ENCODE results near the gene TANGO2. TPM values are rescaled to one million over a fixed set of nuclear protein-coding genes. Genes with fewer than 3 reads are reported as not detected.

The TANGO2 gene, protein sequence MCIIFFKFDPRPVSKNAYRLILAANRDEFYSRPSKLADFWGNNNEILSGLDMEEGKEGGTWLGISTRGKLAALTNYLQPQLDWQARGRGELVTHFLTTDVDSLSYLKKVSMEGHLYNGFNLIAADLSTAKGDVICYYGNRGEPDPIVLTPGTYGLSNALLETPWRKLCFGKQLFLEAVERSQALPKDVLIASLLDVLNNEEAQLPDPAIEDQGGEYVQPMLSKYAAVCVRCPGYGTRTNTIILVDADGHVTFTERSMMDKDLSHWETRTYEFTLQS
- total RNA-seq = 10 to 100 TPM; 24.3 to 46.7 (median 37.5) TPM

DNA sequence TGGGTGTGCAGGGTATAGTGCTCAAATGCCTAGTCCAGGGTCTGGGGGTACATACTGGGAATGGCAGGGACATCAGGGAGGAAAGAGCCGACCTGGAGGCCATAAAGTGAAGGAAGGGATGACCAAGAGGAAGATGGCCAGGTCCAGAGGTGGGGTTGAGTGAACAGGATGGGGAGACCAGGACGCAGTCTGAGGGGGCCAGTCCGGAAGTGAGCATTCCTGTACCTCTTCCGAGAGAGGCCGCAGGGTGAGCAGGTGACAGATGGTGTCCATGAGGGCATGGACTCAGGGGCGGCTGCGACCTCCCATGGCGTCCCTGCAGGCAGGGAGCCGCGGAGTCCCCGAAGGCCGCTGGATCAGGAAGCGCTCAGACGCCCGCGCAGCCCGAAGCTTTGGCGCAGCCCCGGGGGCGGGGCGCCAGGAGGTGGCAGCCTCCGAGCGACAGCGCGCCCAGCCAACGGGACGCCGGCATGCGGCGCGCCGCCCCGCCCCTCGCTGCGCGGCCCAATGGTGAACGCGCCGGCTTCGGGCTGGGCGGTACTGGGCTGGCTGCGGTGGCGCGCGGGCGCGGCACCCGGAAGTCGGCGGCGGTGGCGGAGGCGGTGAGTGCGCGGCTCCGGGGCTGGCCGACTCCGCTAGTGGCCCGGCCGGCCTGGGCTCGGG lies at the start of gene TANGO2:
TANGO2 (plus strand) TSS at position 578 of the 663 bp plus-strand sequence. CDS start 15,689 bp downstream, outside the sequence.
- TF ChIP-seq, protein P1, sequence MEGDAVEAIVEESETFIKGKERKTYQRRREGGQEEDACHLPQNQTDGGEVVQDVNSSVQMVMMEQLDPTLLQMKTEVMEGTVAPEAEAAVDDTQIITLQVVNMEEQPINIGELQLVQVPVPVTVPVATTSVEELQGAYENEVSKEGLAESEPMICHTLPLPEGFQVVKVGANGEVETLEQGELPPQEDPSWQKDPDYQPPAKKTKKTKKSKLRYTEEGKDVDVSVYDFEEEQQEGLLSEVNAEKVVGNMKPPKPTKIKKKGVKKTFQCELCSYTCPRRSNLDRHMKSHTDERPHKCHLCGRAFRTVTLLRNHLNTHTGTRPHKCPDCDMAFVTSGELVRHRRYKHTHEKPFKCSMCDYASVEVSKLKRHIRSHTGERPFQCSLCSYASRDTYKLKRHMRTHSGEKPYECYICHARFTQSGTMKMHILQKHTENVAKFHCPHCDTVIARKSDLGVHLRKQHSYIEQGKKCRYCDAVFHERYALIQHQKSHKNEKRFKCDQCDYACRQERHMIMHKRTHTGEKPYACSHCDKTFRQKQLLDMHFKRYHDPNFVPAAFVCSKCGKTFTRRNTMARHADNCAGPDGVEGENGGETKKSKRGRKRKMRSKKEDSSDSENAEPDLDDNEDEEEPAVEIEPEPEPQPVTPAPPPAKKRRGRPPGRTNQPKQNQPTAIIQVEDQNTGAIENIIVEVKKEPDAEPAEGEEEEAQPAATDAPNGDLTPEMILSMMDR (IDR thresholded peaks at IDR 0.05; ENCODE audit: low read depth) = no peak

DNA sequence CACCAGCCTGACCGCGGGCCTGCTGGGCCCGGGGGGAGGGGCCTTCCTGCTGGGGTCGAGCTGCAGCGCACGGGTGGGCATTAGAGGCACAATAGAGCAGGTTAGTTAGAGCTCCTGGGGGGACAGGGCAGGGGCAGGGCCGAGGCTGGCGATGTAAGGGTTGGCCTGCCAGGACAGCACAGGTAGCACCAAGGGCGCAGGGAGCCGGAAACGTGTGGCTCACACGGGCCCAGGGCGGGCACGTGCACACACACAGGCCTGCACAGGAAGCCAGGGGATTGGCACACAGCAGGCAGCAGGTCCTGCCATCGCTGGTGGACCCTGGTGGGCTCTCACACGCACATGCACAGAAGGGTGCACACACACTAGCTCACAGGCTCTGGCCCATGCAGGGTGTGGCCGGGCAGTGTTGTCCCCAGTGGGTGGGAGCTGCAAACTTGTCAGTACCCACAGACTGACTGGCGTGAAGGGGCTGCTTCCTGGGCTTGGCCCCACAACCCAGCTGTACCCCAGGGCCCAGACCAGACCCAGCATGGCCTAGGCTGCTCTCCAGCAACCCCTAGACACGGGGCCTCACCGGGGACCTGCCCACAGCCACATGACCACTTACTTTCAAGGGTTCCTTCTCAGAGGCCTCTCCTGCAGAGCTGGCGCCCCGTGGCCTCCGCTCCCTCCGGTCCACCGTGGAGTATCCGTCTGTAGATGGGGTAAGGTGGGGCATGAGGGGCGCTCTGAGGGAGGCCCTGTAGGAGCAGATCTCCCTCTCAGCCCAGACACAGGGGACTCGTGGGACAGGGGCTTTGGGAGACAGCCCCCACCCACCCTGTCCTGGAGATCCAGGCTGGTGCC lies 49.4 kb upstream of the TANGO2 start:
- TF ChIP-seq, protein P1 (IDR thresholded peaks at IDR 0.05; ENCODE audit: low read depth) = no peak

DNA sequence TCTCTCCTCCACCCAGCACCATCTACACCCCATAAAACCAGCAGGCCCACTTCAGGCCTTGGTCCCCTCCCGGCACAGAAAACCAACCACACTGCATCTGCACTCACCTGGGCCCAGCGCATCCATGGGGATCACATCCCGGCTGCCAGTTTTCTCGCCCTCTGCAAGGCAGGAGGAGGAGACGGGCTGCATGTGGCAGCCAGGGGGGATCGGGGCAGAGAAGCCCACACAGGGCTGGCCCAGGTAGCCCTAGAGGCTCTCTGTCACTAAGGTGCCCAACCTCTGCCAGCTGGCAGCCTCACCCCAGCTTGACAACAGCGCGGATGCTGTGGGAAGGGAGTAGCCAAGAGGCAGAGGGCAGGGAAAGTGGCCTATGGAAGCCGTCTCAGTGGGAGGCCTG lies 48.7 kb upstream of the TANGO2 start:
- TF ChIP-seq, protein P1 (IDR thresholded peaks at IDR 0.05; ENCODE audit: low read depth) = no peak

DNA sequence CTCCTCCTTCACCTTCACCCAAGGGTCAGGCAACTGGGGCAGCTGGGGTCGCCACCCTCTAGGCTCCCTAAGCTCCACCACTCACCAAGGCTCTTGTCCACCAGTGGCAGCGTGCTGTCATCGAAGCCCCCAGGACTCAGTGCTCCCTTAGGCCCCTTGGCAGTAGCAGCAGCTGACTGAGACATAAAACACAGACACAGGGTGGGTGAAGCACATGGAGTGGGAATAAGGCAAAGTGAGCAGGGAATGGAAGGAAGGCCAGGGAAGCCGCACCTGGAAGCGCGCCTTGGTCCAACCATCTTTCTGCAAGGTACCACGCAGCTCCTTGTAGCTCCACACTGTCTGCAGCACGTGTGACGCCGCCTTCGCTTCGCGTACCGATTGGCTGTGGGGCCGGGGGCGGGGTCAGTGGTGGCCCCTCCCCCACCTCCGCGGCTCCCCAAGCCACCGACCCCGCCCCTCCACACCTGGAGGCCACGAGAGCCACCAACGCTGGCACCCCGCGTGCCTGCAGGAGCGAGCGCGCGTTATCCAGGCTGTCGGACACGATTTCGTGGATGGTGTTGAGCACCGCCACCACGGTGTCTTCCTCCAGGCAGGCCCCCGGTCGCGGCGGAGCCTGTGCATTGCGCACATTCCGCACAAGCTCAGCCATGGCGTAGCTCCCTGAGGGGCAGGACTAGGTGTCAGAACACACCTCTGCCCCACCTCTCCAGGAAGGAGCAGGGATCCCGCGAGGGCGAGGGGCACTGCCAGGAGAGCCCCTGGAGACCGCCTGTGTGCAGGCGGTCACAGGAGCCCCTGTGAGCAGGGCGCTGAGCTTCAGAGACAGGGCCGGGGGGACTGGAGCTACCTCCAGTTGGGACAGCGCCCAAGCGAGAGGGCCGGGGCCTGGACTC lies 48.0 kb upstream of the TANGO2 start:
- TF ChIP-seq, protein P1 (IDR thresholded peaks at IDR 0.05; ENCODE audit: low read depth) = no peak

DNA sequence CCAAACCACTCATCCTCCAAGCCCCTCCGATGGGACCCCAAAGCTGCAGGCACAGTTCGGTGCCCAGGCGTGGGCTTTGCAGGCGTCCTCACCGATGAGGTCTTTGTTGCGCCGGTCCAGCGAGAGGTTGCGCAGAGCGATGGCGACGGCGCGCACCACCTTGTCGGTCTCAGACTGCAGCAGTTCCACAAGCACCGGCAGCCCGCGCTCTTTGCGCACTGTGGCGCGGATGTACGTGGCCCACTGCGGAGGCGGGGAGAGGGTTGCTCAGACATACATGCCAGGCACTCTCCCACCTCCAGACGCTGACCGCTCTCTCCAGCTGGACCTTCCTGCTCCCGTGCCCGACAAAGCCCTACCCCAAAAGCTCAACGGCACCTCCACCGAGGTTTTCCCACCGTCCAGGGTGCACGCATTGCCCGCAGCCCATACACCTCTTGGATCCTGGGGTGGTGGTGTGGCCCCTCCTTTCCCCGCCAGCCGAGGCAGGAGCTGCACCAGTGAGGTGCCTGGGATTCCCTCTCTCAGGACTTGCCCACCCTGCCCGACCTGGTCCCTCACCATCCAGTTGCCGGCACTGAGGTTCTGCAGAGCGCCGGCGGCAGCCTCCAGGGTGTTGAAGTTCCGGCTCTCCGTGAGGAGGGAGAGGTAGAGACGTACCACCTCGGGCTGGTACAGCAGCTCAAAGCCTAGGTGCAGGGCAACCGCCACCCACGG lies 47.2 kb upstream of the TANGO2 start:
- TF ChIP-seq, protein P1 (IDR thresholded peaks at IDR 0.05; ENCODE audit: low read depth) = no peak

DNA sequence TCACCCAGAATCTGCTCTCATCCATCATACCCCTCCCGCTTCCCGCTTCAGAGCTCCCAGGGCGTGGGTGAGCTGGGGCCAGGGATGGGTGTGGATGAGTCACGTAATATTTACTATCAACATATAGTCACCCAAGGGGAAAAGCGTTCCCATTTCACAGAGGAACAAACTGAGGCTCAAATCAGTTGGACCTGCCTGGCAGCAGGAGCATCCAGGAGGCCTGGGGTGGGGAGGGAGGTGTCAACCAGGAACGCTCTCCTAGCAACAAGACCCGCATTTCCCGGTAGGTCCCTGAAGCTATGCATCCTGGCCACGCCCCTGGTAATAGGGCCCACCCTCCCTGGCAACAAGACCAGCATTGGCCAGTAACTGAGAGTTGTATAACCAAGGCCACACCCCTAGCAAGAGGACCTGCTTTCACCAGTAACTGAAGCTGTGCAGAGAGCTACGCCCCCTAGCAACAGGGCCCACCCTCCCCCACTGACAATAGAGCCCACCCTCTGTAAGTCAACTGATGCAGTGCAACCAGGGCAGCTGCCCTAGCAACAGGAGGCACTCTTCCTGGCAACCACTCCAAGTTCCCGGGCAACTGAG lies 46.5 kb upstream of the TANGO2 start:
- TF ChIP-seq, protein P1 (IDR thresholded peaks at IDR 0.05; ENCODE audit: low read depth) = no peak
